Endothelial cell of umbilical vein (primary cell): ENCODE results near the gene KRT32. TPM values are rescaled to one million over a fixed set of nuclear protein-coding genes. Genes with fewer than 3 reads are reported as not detected.

Experiments
- BruUV-seq: library from RNA; stranded (reverse); fragments of 400-500 nt; replicated peaks from 2 replicates; lab custom pipeline; 2021; lab: Mats Ljungman, UMichigan
- CTCF ChIA-PET: fragments of 300-600, 350-600 bp; sonication (Branson Sonifier 250); formaldehyde crosslinking; loops from one replicate; lab custom pipeline; 2021; ENCODE audit warnings: antibody characterized with exemption, inconsistent platforms; lab: Charles Lee
- POLR2A ChIA-PET: fragments of 300-600, 350-600 bp; sonication (Branson Sonifier 250); formaldehyde crosslinking; loops from one replicate; lab custom pipeline; 2021; ENCODE audit warnings: antibody characterized with exemption, inconsistent platforms; lab: Charles Lee
- DNase-seq: peaks from one replicate; pipeline ENCODE4 v3.0.0-alpha.2; 2011; ENCODE audit warnings: low read depth, low spot score
- FAIRE-seq: peaks from 2 replicates; lab custom pipeline; 2011; peaks lifted over from hg19 to GRCh38; lab: Jason Lieb, UNC
- H2AFZ ChIP-seq: 2 replicates; pipeline ENCODE4 v1.6.0; 2012; ENCODE audit warnings: low read depth, low read length, control low read depth, inconsistent platforms
- H3K27ac ChIP-seq: 2 replicates; pipeline ENCODE4 v1.5.1; 2011; ENCODE audit warnings: low read depth, mild to moderate bottlenecking, control low read depth, low read length, moderate library complexity; ENCODE audit not compliant: insufficient read depth
- H3K27me3 ChIP-seq, 2 experiments: 2 replicates each; pipeline versions ENCODE4 v1.6.0 to v1.6.1; 2011; ENCODE audit warnings: low read length in 2 of 2, mixed read lengths in 1 of 2; ENCODE audit not compliant: control insufficient read depth in 2 of 2, insufficient read depth in 2 of 2
- H3K36me3 ChIP-seq, 2 experiments: 2 replicates in 1 of 2; 3 replicates in 1 of 2; pipeline ENCODE4 v1.5.1; 2011; ENCODE audit warnings: low read length in 2 of 2, mild to moderate bottlenecking in 1 of 2, moderate library complexity in 1 of 2; ENCODE audit not compliant: control insufficient read depth in 2 of 2, insufficient read depth in 2 of 2; ENCODE audit errors: extremely low read depth in 1 of 2
- H3K4me1 ChIP-seq: 3 replicates; pipeline ENCODE4 v1.5.1; 2011; ENCODE audit warnings: mild to moderate bottlenecking, low read length; ENCODE audit not compliant: control insufficient read depth, insufficient read depth; ENCODE audit errors: extremely low read depth
- H3K4me2 ChIP-seq: 2 replicates; pipeline ENCODE4 v1.6.1; 2011; ENCODE audit warnings: low read length, control low read depth, mixed read lengths; ENCODE audit not compliant: insufficient read depth
- H3K4me3 ChIP-seq, 3 experiments: fragments of 200-600 bp in 1 of 3; sonication (generic), shearing (Covaris generic) in 1 of 3; replicated peaks in 1 of 3; 2 replicates each; pipeline ENCODE4 v1.5.1; 2011 to 2016; ENCODE audit warnings: control low read depth in 3 of 3, low read length in 3 of 3, mild to moderate bottlenecking in 2 of 3, inconsistent platforms in 1 of 3, low read depth in 1 of 3, moderate library complexity in 1 of 3; ENCODE audit not compliant: insufficient read depth in 1 of 3
- H3K79me2 ChIP-seq: 2 replicates; pipeline ENCODE4 v1.6.0; 2012; ENCODE audit warnings: low read length, inconsistent platforms; ENCODE audit not compliant: control insufficient read depth, insufficient read depth
- H3K9ac ChIP-seq: replicated peaks from 2 replicates; pipeline ENCODE3; 2011; ENCODE audit warnings: low read length, control low read depth; ENCODE audit not compliant: insufficient read depth; ENCODE audit errors: extremely low read depth
- H3K9me1 ChIP-seq: replicated peaks from 3 replicates; pipeline ENCODE4 v1.6.0; 2011; ENCODE audit warnings: mild to moderate bottlenecking, low read length; ENCODE audit not compliant: control insufficient read depth, insufficient read depth; ENCODE audit errors: extremely low read depth
- H3K9me3 ChIP-seq: replicated peaks from 2 replicates; pipeline ENCODE4 v1.5.1; 2012; ENCODE audit warnings: low read length, inconsistent platforms; ENCODE audit not compliant: control insufficient read depth, insufficient read depth
- H4K20me1 ChIP-seq: replicated peaks from 2 replicates; pipeline ENCODE3; 2011; ENCODE audit warnings: mild to moderate bottlenecking, low read length; ENCODE audit not compliant: control insufficient read depth, insufficient read depth; ENCODE audit errors: extremely low read depth
- CTCF ChIP-seq, 2 donors: IDR thresholded peaks; 1 replicate in 1 of 2; 2 replicates in 1 of 2; pipeline ENCODE4 v1.5.1; 2011; ENCODE audit warnings: low read length in 2 of 2, mild to moderate bottlenecking in 2 of 2, moderate library complexity in 2 of 2, control low read depth in 1 of 2, inconsistent platforms in 1 of 2, low read depth in 1 of 2; ENCODE audit not compliant: insufficient read depth in 1 of 2; ENCODE audit errors: extremely low read depth in 1 of 2
- EZH2 ChIP-seq: IDR thresholded peaks from 2 replicates; pipeline ENCODE4 v1.6.1; 2012; ENCODE audit warnings: borderline replicate concordance, low read depth, mild to moderate bottlenecking, moderate library complexity, low read length, inconsistent platforms; ENCODE audit not compliant: severe bottlenecking
- FOS ChIP-seq: IDR thresholded peaks from 2 replicates; pipeline ENCODE4 v1.6.1; 2011; ENCODE audit warnings: mild to moderate bottlenecking, low read length, moderate library complexity, borderline replicate concordance; ENCODE audit not compliant: insufficient read depth
- GATA2 ChIP-seq: IDR thresholded peaks from 2 replicates; pipeline ENCODE4 v1.7.0; 2011; ENCODE audit warnings: low read depth, mild to moderate bottlenecking, moderate library complexity, mixed read lengths, low read length; ENCODE audit not compliant: insufficient read length, insufficient read depth
- JUN ChIP-seq: IDR thresholded peaks from 2 replicates; pipeline ENCODE4 v1.6.1; 2011; ENCODE audit warnings: borderline replicate concordance, low read depth; ENCODE audit not compliant: insufficient read length, insufficient read depth
- MAX ChIP-seq: IDR thresholded peaks from 2 replicates; pipeline ENCODE4 v1.6.1; 2011; ENCODE audit not compliant: insufficient read depth, insufficient read length
- MYC ChIP-seq: IDR thresholded peaks from one replicate; pipeline ENCODE4 v1.6.1; 2011; ENCODE audit warnings: mild to moderate bottlenecking, low read depth, low read length
- POLR2A ChIP-seq: IDR thresholded peaks from 2 replicates; pipeline ENCODE4 v1.6.1; 2012; ENCODE audit warnings: low read depth, mild to moderate bottlenecking, control low read depth, low read length
- POLR2AphosphoS5 ChIP-seq: IDR thresholded peaks from 2 replicates; pipeline ENCODE4 v1.6.1; 2012; ENCODE audit warnings: low read depth, mild to moderate bottlenecking, control low read depth, low read length, moderate library complexity; ENCODE audit not compliant: insufficient read depth
- dilution Hi-C: fragments of 300-500 bp; cut with MboI; formaldehyde crosslinking; loops from one replicate; pipeline ENCODE4 v1.15.0; 2019; ENCODE audit warnings: low sequenced_read_pairs; ENCODE audit not compliant: extremely low pct_ligation_motif_present
- intact Hi-C: fragments of 100-400 bp; cut with micrococcal nuclease; formaldehyde crosslinking; loops from one replicate; pipeline ENCODE4 v1.10.0; 2022
- polyA plus RNA-seq, 4 experiments: library from polyadenylated mRNA; depleted of rRNA in 3 of 4; stranded (reverse) in 3 of 4; unstranded in 1 of 4; fragments of >200 nt; gene quantifications; 2 replicates each; pipeline versions ENCODE4 v1.2.1 to v1.2.3, GENCODE V29; 2011 to 2012; ENCODE audit warnings: missing spikeins in 1 of 4
- total RNA-seq: library from RNA; stranded (reverse); gene quantifications from 2 replicates; pipeline ENCODE4 v1.2.3, GENCODE V29; 2021

KRT32 gene
- total and polyA plus RNA-seq, 2 donors (not counting 3 experiments of a cell fraction or from before 2014, with no cell fraction given): not detected

GRCh38 chr17:41507315-41507880 is 40.2 kb upstream of the KRT32 start:
- Histone ChIP-seq H3K27ac (no peak overlapping the region), H3K27me3 (no peaks in the 10 kb centered on the region), H3K9me1 (no peaks in the 10 kb centered on the region), H3K79me2 (no peaks in the 10 kb centered on the region), H3K9me3 (no peaks in the 10 kb centered on the region), H4K20me1 (no peaks in the 10 kb centered on the region), H3K4me2 (no peak overlapping the region), H3K9ac (no peak overlapping the region), H3K4me1 (no peaks in the 10 kb centered on the region), H3K4me3 (no peak overlapping the region), H3K36me3 (no peaks in the 10 kb centered on the region), H2AFZ (peak overlapping the region; percentile 24)
- ChIA-PET POLR2A (no interaction called here), CTCF (interaction anchor here (0.7 to 6.3 kb wide), 5 partner anchors 10 to 892 kb away, joined by 3 to 33 read pairs (median 4); no protein-coding TSS in a partner anchor)
- no TSS peak for BruUV-seq
- dilution Hi-C loops: no loop called here
- intact Hi-C loops: no loop called here
- FAIRE-seq (no peak), DNase-seq (no peak)
- TF ChIP-seq MYC (no peak), POLR2AphosphoS5 (no peak), EZH2 (no peak), MAX (no peak), FOS (no peak), JUN (no peak), POLR2A (no peak), GATA2 (no peak), CTCF (IDR thresholded peaks at IDR 0.05; ENCODE audit: extremely low read depth in 1 of 2, insufficient read depth in 1 of 2, low read depth in 1 of 2, low read length in 2 of 2) (no peak)
